WTC11 (cell line): ENCODE data around the gene SUSD6. TPM values are rescaled to one million over a fixed set of nuclear protein-coding genes. Genes with fewer than 3 reads are reported as not detected.

Experiments used
- ATAC-seq: fragments of 200-7000 bp; cut with Tn5 transposase; 2 replicates; pipeline ENCODE4 v1.10.0; 2021; ENCODE audit warnings: mild to moderate bottlenecking, moderate library complexity
- CTCF ChIA-PET: fragments of 300-600 bp; sonication (Branson Sonifier 250); formaldehyde crosslinking; loops from one replicate; lab custom pipeline; 2021; ENCODE audit warnings: antibody characterized with exemption; lab: Charles Lee
- POLR2A ChIA-PET: fragments of 350-600 bp; sonication (Branson Sonifier 250); formaldehyde crosslinking; loops from one replicate; lab custom pipeline; 2021; ENCODE audit warnings: antibody characterized with exemption; lab: Charles Lee
- DNase-seq: peaks from one replicate; pipeline ENCODE4 v3.0.0; 2021; ENCODE audit warnings: low spot score
- H3K27ac Mint-ChIP-seq: 2 replicates; pipeline ENCODE4 v1.8.0; 2021; ENCODE audit warnings: mixed read lengths
- H3K27me3 Mint-ChIP-seq: 2 replicates; pipeline ENCODE4 v1.8.0; 2021; ENCODE audit warnings: low read depth, mild to moderate bottlenecking, moderate library complexity, mixed read lengths
- H3K36me3 Mint-ChIP-seq: 2 replicates; pipeline ENCODE4 v1.8.0; 2021; ENCODE audit warnings: mixed read lengths
- H3K4me1 Mint-ChIP-seq: 2 replicates; pipeline ENCODE4 v1.8.0; 2022; ENCODE audit warnings: mixed read lengths
- H3K4me3 Mint-ChIP-seq: 2 replicates; pipeline ENCODE4 v1.8.0; 2021; ENCODE audit warnings: mild to moderate bottlenecking, moderate library complexity, mixed read lengths
- H3K9me3 Mint-ChIP-seq: 2 replicates; pipeline ENCODE4 v1.8.0; 2021; ENCODE audit warnings: mixed read lengths
- CREM ChIP-seq: sonication (generic); formaldehyde crosslinking; IDR thresholded peaks from 2 replicates; pipeline ENCODE4 v1.8.1; 2022; ENCODE audit warnings: mild to moderate bottlenecking, missing genetic modification reagents, moderate library complexity
- EMX1 ChIP-seq: fragments of 250-450 bp; sonication (Bioruptor Pico); IDR thresholded peaks from 2 replicates; pipeline ENCODE4 v1.8.0; 2021; ENCODE audit warnings: mild to moderate bottlenecking
- FOXP1 ChIP-seq: sonication (generic); formaldehyde crosslinking; IDR thresholded peaks from 2 replicates; pipeline ENCODE4 v1.8.0; 2022; ENCODE audit warnings: missing genetic modification reagents, mild to moderate bottlenecking, moderate library complexity, borderline replicate concordance
- FOXP4 ChIP-seq: sonication (generic); formaldehyde crosslinking; IDR thresholded peaks from 2 replicates; pipeline ENCODE4 v1.8.0; 2022; ENCODE audit warnings: mild to moderate bottlenecking, missing genetic modification reagents
- GABPB1 ChIP-seq: sonication (generic); formaldehyde crosslinking; IDR thresholded peaks from 2 replicates; pipeline ENCODE4 v1.8.1; 2023; ENCODE audit warnings: mild to moderate bottlenecking, missing genetic modification reagents
- JUN ChIP-seq: sonication (generic); formaldehyde crosslinking; IDR thresholded peaks from 2 replicates; pipeline ENCODE4 v1.8.0; 2023; ENCODE audit warnings: mild to moderate bottlenecking, missing genetic modification reagents
- MXD4 ChIP-seq: fragments of 250-450 bp; sonication (Bioruptor Pico); IDR thresholded peaks from 2 replicates; pipeline ENCODE4 v1.8.0; 2021; ENCODE audit warnings: mild to moderate bottlenecking, moderate library complexity, borderline replicate concordance
- NR2C2 ChIP-seq: sonication (generic); formaldehyde crosslinking; IDR thresholded peaks from 2 replicates; pipeline ENCODE4 v1.8.0; 2022; ENCODE audit warnings: mild to moderate bottlenecking, missing genetic modification reagents
- OVOL2 ChIP-seq: fragments of 250-450 bp; sonication (Bioruptor Pico); IDR thresholded peaks from 2 replicates; pipeline ENCODE4 v1.9.0; 2021; ENCODE audit warnings: mild to moderate bottlenecking, borderline replicate concordance
- RORB ChIP-seq: fragments of 250-450 bp; sonication (Bioruptor Pico); IDR thresholded peaks from 2 replicates; pipeline ENCODE4 v1.9.0; 2021; ENCODE audit warnings: mild to moderate bottlenecking
- TEAD4 ChIP-seq: sonication (generic); formaldehyde crosslinking; IDR thresholded peaks from 2 replicates; pipeline ENCODE4 v1.8.0; 2022; ENCODE audit warnings: mild to moderate bottlenecking, missing genetic modification reagents
- USF2 ChIP-seq: sonication (generic); formaldehyde crosslinking; IDR thresholded peaks from 2 replicates; pipeline ENCODE4 v1.8.1; 2023; ENCODE audit warnings: mild to moderate bottlenecking, missing genetic modification reagents, moderate library complexity
- ZNF416 ChIP-seq: fragments of 250-450 bp; sonication (Bioruptor Pico); IDR thresholded peaks from 2 replicates; pipeline ENCODE4 v1.9.0; 2021; ENCODE audit warnings: mild to moderate bottlenecking, inconsistent platforms
- ZNF425 ChIP-seq: fragments of 250-450 bp; sonication (Bioruptor Pico); conservative IDR thresholded peaks from 2 replicates; pipeline ENCODE4 v1.9.0; 2021; ENCODE audit warnings: mild to moderate bottlenecking
- ZNF532 ChIP-seq: fragments of 250-450 bp; sonication (Bioruptor Pico); IDR thresholded peaks from 2 replicates; pipeline ENCODE4 v1.9.0; 2021; ENCODE audit warnings: mild to moderate bottlenecking, borderline replicate concordance
- total RNA-seq: library from RNA; stranded (reverse); gene quantifications from 3 replicates; pipeline ENCODE4 v1.2.3, GENCODE V29; 2021
- TF ChIP-seq, protein P1 (sequence below): fragments of 250-450 bp; sonication (Bioruptor Pico); IDR thresholded peaks from 2 replicates; pipeline ENCODE4 v1.8.0; 2021; ENCODE audit warnings: mild to moderate bottlenecking
- TF ChIP-seq, protein P2 (sequence below): sonication (generic); formaldehyde crosslinking; IDR thresholded peaks from 2 replicates; pipeline ENCODE4 v1.8.1; 2023; ENCODE audit warnings: mild to moderate bottlenecking, missing genetic modification reagents, borderline replicate concordance
- TF ChIP-seq, protein P3 (sequence below): sonication (generic); formaldehyde crosslinking; conservative IDR thresholded peaks from 2 replicates; pipeline ENCODE4 v1.8.1; 2022; ENCODE audit warnings: mild to moderate bottlenecking, missing genetic modification reagents

Gene SUSD6
- total RNA-seq, 1 experiment from 2014 or later: 10.1 TPM

DNA sequence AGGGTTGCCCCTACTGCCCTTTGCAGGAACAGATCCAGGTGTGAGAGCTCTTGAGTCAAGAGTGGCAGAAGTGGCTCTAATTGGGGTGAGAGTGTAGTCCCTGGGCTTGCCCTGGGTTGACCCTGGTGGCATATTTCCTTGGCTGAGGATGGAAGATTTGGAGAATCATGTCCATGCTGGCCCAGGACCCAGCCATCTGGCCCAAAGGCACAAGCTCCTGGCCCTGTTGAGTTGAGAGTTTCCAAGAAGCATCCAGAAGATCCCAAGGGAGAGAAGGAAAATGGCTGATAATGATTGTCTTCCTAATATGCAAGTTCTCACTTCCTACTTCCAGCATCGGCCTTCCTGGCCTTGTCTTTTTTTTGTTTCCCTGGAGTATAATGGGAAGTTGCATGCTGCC, 100.1 kb downstream of the SUSD6 start (continued):
- TF ChIP-seq FOXP4 (CRISPR knock-in tag) (no peak), FOXP1 (no peak)
- TF ChIP-seq, protein P1, sequence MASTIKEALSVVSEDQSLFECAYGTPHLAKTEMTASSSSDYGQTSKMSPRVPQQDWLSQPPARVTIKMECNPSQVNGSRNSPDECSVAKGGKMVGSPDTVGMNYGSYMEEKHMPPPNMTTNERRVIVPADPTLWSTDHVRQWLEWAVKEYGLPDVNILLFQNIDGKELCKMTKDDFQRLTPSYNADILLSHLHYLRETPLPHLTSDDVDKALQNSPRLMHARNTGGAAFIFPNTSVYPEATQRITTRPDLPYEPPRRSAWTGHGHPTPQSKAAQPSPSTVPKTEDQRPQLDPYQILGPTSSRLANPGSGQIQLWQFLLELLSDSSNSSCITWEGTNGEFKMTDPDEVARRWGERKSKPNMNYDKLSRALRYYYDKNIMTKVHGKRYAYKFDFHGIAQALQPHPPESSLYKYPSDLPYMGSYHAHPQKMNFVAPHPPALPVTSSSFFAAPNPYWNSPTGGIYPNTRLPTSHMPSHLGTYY (CRISPR knock-in tag): no peak

GRCh38 chr14:69711881-69712560, 100.6 kb downstream of the SUSD6 start:
- no peak overlapping the region for H3K4me3 Mint-ChIP-seq
- DNase-seq: no peak
- no peaks in the 10 kb centered on the region for H3K9me3 Mint-ChIP-seq
- no peaks in the 10 kb centered on the region for H3K27me3 Mint-ChIP-seq
- peak overlapping the region; percentile 97 for H3K27ac Mint-ChIP-seq
- ATAC-seq: 0 out of 2 replicates have a peak, but pooled peaks have one; percentile 2
- H3K36me3 Mint-ChIP-seq: no peaks in the 10 kb centered on the region
- peaks cover 71% of the 10 kb centered on the region for H3K4me1 Mint-ChIP-seq
- POLR2A ChIA-PET: no interaction called here
- CTCF ChIA-PET: no interaction called here
- TF ChIP-seq ZNF425 (CRISPR knock-in tag): no peak
- TF ChIP-seq TEAD4 (CRISPR knock-in tag): no peak
- TF ChIP-seq, protein P2, sequence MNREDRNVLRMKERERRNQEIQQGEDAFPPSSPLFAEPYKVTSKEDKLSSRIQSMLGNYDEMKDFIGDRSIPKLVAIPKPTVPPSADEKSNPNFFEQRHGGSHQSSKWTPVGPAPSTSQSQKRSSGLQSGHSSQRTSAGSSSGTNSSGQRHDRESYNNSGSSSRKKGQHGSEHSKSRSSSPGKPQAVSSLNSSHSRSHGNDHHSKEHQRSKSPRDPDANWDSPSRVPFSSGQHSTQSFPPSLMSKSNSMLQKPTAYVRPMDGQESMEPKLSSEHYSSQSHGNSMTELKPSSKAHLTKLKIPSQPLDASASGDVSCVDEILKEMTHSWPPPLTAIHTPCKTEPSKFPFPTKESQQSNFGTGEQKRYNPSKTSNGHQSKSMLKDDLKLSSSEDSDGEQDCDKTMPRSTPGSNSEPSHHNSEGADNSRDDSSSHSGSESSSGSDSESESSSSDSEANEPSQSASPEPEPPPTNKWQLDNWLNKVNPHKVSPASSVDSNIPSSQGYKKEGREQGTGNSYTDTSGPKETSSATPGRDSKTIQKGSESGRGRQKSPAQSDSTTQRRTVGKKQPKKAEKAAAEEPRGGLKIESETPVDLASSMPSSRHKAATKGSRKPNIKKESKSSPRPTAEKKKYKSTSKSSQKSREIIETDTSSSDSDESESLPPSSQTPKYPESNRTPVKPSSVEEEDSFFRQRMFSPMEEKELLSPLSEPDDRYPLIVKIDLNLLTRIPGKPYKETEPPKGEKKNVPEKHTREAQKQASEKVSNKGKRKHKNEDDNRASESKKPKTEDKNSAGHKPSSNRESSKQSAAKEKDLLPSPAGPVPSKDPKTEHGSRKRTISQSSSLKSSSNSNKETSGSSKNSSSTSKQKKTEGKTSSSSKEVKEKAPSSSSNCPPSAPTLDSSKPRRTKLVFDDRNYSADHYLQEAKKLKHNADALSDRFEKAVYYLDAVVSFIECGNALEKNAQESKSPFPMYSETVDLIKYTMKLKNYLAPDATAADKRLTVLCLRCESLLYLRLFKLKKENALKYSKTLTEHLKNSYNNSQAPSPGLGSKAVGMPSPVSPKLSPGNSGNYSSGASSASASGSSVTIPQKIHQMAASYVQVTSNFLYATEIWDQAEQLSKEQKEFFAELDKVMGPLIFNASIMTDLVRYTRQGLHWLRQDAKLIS (CRISPR knock-in tag): no peak
- no peak for TF ChIP-seq OVOL2 (CRISPR knock-in tag)
- no peak for TF ChIP-seq GABPB1 (CRISPR knock-in tag)
- no peak for TF ChIP-seq FOXP4 (CRISPR knock-in tag)
- TF ChIP-seq USF2 (CRISPR knock-in tag): peak; percentile 72
- TF ChIP-seq CREM (CRISPR knock-in tag): no peak
- no peak for TF ChIP-seq NR2C2 (CRISPR knock-in tag)
- no peak for TF ChIP-seq MXD4 (CRISPR knock-in tag)
- TF ChIP-seq, protein P3, sequence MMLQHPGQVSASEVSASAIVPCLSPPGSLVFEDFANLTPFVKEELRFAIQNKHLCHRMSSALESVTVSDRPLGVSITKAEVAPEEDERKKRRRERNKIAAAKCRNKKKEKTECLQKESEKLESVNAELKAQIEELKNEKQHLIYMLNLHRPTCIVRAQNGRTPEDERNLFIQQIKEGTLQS (CRISPR knock-in tag): no peak
- TF ChIP-seq EMX1: no peak
- TF ChIP-seq RORB (CRISPR knock-in tag): no peak
- no peak for TF ChIP-seq ZNF532 (CRISPR knock-in tag)
- TF ChIP-seq ZNF416 (CRISPR knock-in tag): no peak
- TF ChIP-seq JUN (CRISPR knock-in tag): no peak
